ENCODE results near the gene F7.

DNA sequence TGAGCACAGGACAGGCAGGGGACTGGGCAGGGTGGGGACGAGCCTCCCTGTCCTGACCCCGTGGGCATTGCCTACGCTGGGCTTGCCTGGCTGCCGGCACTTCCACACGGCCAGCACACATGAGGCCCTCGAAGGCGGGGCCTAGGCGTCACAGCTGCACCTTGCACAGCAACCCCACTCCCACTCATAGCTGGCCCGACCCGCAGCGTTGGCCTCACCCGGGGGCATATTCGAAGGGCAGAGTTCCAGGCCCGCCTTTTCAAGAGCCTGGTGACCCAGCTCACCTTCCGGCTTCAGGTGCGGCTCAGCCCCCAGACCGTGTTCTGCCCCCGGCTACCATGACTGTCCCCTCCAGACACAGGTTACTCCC, 36.0 kb downstream of the F7 start:
- no peak for TF ChIP-seq CEBPB (IDR thresholded peaks at IDR 0.05)
- TF ChIP-seq EP300 (IDR thresholded peaks at IDR 0.05; ENCODE audit: borderline replicate concordance): no peak
- no peak for TF ChIP-seq TCF12 (IDR thresholded peaks at IDR 0.05; ENCODE audit: low read depth)
- TF ChIP-seq, protein P1, sequence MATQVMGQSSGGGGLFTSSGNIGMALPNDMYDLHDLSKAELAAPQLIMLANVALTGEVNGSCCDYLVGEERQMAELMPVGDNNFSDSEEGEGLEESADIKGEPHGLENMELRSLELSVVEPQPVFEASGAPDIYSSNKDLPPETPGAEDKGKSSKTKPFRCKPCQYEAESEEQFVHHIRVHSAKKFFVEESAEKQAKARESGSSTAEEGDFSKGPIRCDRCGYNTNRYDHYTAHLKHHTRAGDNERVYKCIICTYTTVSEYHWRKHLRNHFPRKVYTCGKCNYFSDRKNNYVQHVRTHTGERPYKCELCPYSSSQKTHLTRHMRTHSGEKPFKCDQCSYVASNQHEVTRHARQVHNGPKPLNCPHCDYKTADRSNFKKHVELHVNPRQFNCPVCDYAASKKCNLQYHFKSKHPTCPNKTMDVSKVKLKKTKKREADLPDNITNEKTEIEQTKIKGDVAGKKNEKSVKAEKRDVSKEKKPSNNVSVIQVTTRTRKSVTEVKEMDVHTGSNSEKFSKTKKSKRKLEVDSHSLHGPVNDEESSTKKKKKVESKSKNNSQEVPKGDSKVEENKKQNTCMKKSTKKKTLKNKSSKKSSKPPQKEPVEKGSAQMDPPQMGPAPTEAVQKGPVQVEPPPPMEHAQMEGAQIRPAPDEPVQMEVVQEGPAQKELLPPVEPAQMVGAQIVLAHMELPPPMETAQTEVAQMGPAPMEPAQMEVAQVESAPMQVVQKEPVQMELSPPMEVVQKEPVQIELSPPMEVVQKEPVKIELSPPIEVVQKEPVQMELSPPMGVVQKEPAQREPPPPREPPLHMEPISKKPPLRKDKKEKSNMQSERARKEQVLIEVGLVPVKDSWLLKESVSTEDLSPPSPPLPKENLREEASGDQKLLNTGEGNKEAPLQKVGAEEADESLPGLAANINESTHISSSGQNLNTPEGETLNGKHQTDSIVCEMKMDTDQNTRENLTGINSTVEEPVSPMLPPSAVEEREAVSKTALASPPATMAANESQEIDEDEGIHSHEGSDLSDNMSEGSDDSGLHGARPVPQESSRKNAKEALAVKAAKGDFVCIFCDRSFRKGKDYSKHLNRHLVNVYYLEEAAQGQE (IDR thresholded peaks at IDR 0.05; ENCODE audit: low read depth): no peak
- TF ChIP-seq TAF1 (IDR thresholded peaks at IDR 0.05; ENCODE audit: low read depth): no peak
- no peak for TF ChIP-seq RAD21 (IDR thresholded peaks at IDR 0.05; ENCODE audit: low read depth)
- TF ChIP-seq MAX (IDR thresholded peaks at IDR 0.05): no peak
- no peak for TF ChIP-seq CREB1 (IDR thresholded peaks at IDR 0.05; ENCODE audit: low read depth)
- TF ChIP-seq USF1 (IDR thresholded peaks at IDR 0.05): no peak
- no peak for TF ChIP-seq YY1 (IDR thresholded peaks at IDR 0.05; ENCODE audit: low read depth)
- TF ChIP-seq EGR1 (IDR thresholded peaks at IDR 0.05): no peak

All from Ishikawa (cell line).